Mucosa of rectum (tissue), 2 donors: Measurements from ENCODE around the gene MYO3B.

Experiments
- H3K27ac ChIP-seq, 2 donors: one replicate each; pipeline ENCODE4 v1.7.0; 2013; ENCODE audit warnings: inconsistent platforms in 2 of 2, low read depth in 2 of 2, low read length in 2 of 2
- H3K27me3 ChIP-seq, 2 donors: one replicate each; pipeline ENCODE4 v1.7.0; 2013; ENCODE audit warnings: low read length in 2 of 2; ENCODE audit not compliant: control insufficient read depth in 2 of 2, insufficient read depth in 2 of 2
- H3K36me3 ChIP-seq, 2 donors: one replicate each; pipeline ENCODE4 v1.7.0; 2013; ENCODE audit warnings: low read length in 2 of 2; ENCODE audit not compliant: control insufficient read depth in 2 of 2, insufficient read depth in 2 of 2
- H3K4me1 ChIP-seq, 2 donors: one replicate each; pipeline ENCODE4 v1.7.0; 2013; ENCODE audit warnings: low read length in 2 of 2, mild to moderate bottlenecking in 1 of 2; ENCODE audit not compliant: control insufficient read depth in 2 of 2, insufficient read depth in 2 of 2
- H3K4me3 ChIP-seq, 2 donors: one replicate each; pipeline ENCODE4 v1.7.0; 2013; ENCODE audit warnings: low read length in 2 of 2
- H3K9ac ChIP-seq, 2 donors: one replicate each; pipeline ENCODE4 v1.7.0; 2013; ENCODE audit warnings: low read length in 2 of 2, low read depth in 1 of 2, mild to moderate bottlenecking in 1 of 2
- H3K9me3 ChIP-seq, 2 donors: one replicate each; pipeline ENCODE4 v1.7.0; 2013; ENCODE audit warnings: low read length in 2 of 2; ENCODE audit not compliant: control insufficient read depth in 2 of 2
- donor health status: healthy.
- donor health status: Normal muscosa, but diverticular disease.

Gene MYO3B

DNA sequence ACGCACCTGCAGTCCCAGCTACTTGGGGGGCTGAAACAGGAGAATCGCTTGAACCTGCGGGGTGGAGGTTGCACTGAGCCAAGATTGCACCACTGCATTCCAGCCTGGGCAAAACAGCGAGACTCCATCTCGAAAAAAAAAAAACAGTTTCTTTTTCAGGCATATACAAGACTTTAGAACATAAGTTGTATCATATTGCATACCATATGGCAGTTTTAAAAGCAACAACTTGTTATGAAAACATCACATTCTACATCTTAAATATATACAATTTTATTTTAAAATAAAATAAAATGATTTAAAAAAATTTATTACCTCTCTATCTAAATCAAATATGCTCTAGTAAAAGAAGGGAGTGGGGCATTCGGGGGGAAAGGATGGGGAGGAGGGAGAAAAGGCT, 497.8 kb downstream of the MYO3B start:
- Histone ChIP-seq H3K36me3 (no peaks in the 10 kb centered on the region), H3K9me3 (no peaks in the 10 kb centered on the region), H3K9ac (no peak overlapping the region), H3K4me3 (no peak overlapping the region), H3K4me1 (peaks cover 0 to 4% of the 10 kb centered on the region in 2 donors), H3K27ac (no peak overlapping the region), H3K27me3 (no peaks in the 10 kb centered on the region)

DNA sequence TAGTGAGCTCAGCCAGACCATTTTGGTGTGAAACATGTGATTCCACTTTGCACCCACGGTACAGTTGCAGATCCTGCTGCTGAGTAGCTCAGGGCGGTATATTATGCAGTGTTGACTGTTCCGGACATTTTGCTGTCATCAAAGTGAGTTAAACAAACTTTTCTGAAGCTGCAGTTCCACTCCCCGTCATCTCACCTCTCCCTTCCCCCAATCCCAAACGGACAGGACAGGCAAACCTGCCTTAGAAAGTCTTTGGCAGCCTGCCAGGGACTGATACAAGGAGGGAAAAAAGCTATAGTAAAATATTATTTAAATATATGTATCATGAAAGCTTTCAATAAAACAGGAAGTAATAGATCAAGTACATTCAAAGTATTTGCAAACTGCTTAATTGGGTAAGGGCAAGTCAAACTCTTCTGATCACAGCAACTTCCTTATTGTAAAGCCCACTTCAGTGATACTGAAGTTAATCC, 501.7 kb downstream of the MYO3B start:
- Histone ChIP-seq H3K27me3 (no peaks in the 10 kb centered on the region), H3K4me1 (peaks cover 0 to 4% of the 10 kb centered on the region in 2 donors), H3K9ac (peak overlapping the region in 1 of 2 donors; percentile 17), H3K9me3 (no peaks in the 10 kb centered on the region), H3K4me3 (peak overlapping the region in 1 of 2 donors; percentile 17), H3K27ac (no peak overlapping the region), H3K36me3 (no peaks in the 10 kb centered on the region)

DNA sequence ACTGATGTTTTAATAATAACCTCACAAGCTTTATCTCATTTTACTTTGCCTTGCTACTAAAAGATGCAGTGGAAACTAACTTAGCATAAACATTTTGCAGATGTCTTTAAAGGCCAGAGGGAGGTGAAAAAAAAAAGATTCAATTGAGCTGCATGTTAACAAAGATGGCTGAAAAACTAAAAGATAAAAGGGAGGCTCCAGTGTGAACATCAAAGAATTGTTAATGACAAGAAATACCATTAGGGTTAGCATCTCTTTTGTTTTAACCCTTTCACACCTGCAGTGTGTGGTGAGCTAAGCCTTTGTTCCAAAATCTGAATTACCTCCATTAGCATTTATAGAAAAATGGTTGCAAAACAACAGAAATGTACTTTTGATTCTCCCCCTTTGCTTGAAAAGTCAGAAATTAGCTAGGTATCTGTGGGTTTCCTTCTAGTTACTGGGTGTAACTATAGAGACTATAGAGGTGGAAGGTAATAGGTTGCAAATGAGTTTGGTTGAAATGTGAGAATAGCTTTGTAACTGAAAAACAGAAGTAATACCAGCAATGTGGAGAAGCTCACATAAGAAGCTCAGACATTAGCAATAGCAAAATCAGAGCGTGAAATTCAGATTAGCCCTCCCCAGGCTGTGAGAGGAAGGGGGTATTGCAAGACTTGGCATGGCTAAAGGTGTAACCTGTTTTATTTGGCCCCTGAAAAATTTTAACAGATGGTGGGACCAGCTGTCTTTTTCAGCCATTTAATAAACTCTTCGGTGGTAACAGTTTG, 502.4 kb downstream of the MYO3B start:
- H3K9ac ChIP-seq = no peak overlapping the region
- no peaks in the 10 kb centered on the region for H3K9me3 ChIP-seq
- no peak overlapping the region for H3K27ac ChIP-seq
- no peaks in the 10 kb centered on the region for H3K36me3 ChIP-seq
- H3K4me3 ChIP-seq = no peak overlapping the region
- H3K27me3 ChIP-seq = no peaks in the 10 kb centered on the region
- H3K4me1 ChIP-seq = peaks cover 0 to 4% of the 10 kb centered on the region in 2 donors

DNA sequence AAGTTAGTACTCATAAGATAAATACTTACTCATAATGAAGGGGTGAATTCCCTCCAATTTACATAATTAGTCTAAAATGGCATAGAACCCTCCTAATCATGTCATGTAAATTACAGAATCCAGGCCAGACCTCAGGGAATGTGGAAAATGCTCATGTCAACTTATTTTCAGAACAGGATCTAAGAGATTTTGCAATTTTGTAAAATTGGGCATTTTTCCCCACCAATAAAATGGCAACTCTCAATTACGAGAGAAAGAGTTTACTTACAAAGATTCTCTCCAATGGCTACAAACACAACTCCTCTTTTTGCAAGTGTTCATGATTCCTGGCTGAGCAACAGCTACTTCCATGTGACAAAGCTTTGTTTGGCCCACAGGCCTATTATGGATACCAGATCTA, 503.4 kb downstream of the MYO3B start:
- Histone ChIP-seq H3K27ac (no peak overlapping the region), H3K4me3 (no peak overlapping the region), H3K9me3 (no peaks in the 10 kb centered on the region), H3K9ac (no peak overlapping the region), H3K27me3 (no peaks in the 10 kb centered on the region), H3K4me1 (peaks cover 0 to 4% of the 10 kb centered on the region in 2 donors), H3K36me3 (no peaks in the 10 kb centered on the region)

DNA sequence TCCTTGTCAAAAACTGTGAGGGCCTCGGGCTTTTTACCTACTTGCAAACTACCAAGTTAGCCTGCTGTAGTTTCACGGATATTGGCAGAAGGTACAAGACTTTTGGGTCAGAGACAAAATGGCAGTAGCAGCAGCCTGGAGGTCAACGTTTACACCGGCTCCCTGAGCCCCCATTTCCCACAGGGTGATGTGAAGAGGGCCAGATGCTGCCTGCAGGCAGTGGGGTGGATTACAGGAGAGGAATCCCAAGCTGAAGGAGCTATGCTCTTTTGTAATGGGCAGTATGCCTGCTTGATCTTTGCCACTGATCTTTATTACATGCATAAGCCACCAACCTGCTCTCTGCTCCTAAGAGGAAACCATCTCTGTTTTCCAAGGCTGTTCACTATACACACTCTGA, 507.6 kb downstream of the MYO3B start:
- H3K27ac ChIP-seq = no peak overlapping the region
- H3K4me3 ChIP-seq = no peak overlapping the region
- no peaks in the 10 kb centered on the region for H3K27me3 ChIP-seq
- H3K36me3 ChIP-seq = no peaks in the 10 kb centered on the region
- no peaks in the 10 kb centered on the region for H3K9me3 ChIP-seq
- no peak overlapping the region for H3K9ac ChIP-seq
- no peaks in the 10 kb centered on the region for H3K4me1 ChIP-seq

DNA sequence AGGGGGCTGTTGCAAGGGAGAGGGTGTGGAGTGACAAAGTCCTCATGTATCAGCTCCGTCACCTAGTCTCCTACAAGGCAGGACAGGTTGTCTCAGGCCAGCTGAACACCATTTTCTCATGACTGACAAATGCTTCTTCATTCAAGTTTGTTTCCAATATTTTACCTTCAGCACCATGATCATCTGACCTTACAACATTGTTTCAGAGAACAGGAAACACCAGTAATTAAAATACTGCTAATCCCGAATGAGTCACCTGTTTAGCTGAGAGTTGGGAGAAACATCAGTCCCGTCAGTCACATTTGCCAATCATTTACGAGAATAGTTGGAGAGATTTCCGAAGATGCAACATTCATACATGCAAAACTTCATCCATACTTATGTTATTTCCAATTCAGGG, 511.5 kb downstream of the MYO3B start:
- Histone ChIP-seq H3K9me3 (no peaks in the 10 kb centered on the region), H3K27me3 (no peaks in the 10 kb centered on the region), H3K27ac (no peak overlapping the region), H3K4me3 (no peak overlapping the region), H3K4me1 (no peaks in the 10 kb centered on the region), H3K9ac (no peak overlapping the region), H3K36me3 (no peaks in the 10 kb centered on the region)

DNA sequence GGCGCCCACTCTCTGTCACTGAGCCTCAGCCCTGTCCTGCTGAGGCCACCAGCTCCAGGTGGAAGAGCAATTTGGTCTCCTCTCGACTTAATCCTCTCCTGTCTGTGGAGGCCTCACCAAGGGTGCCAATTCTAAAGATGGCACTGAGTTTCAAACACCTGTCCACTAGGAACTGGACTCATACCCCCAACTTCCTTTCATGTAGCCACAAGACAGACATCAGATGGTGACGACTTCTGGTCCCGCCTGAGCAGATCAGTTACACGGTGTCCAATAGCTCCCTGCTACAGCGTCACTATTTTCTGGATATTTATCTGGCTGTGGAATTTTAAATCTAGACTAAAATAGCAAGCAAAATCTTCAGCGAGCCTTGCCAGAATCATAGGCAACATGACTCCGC, 512.7 kb downstream of the MYO3B start:
- H3K9me3 ChIP-seq = no peaks in the 10 kb centered on the region
- H3K4me1 ChIP-seq = no peaks in the 10 kb centered on the region
- no peak overlapping the region for H3K27ac ChIP-seq
- no peaks in the 10 kb centered on the region for H3K36me3 ChIP-seq
- no peak overlapping the region for H3K9ac ChIP-seq
- no peak overlapping the region for H3K4me3 ChIP-seq
- no peaks in the 10 kb centered on the region for H3K27me3 ChIP-seq

DNA sequence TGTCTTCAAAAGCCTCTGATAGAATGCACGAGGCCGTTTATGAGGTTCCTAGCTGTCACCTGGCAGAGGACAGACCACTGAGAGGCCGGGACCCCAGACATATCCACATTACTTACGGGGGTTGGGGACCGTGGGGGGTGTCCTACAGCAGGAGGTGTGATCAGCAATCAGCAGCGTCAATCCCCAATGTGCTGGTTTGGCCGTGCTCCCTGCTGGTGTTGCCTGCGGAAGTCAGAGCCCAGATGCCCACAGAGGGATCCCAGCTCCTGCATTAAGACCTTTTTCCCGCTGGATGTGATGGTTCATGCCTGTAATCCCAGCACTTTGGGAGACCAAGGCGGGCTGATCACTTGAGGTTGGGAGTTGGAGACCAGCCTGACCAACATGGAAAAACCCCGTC, 516.4 kb downstream of the MYO3B start:
- Histone ChIP-seq H3K9ac (no peak overlapping the region), H3K27me3 (no peaks in the 10 kb centered on the region)

DNA sequence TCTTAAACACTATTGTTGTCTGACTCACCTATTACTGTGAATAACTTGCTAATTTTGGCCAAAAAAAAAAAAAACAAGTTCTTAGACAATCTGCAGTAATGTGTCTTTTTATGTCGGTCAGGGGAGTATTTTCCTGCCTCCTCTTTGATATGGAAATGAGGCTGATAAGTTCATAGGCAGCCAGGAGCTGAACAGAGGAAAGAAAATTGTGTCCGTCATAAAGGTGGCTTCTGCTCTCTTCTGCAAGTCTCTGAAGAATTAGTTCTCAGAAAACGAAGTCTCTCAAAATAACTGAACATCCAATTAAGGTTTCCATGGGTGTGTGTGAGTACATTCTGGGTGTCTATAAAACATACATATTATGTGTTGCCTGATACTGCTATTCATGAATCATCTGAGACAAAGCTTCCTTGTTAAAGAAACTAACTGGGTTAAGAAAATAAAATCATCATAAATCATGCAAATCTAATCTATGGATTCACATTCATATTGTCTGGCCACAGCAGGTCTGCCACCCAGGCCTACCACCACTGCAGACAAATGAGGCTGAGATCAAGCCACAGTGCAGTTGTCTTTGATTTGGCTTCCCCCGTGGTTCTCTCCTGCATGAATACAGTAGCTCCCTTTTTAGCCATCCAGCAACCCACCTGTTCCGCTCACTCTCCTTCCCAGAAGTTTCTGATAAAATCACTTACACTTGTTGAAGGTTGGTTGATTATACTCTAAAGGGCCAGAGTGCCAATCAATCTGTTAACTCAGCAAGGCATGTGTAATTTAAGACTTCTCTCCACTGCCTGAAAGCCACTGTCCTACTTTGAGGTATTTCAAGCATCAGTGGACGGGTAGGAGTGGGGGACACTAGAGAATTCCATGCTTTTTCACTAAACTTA, 517.8 kb downstream of the MYO3B start:
- no peak overlapping the region for H3K27ac ChIP-seq
- no peaks in the 10 kb centered on the region for H3K9me3 ChIP-seq
- H3K4me1 ChIP-seq = no peaks in the 10 kb centered on the region
- no peak overlapping the region for H3K4me3 ChIP-seq
- H3K9ac ChIP-seq = no peak overlapping the region
- no peaks in the 10 kb centered on the region for H3K27me3 ChIP-seq
- H3K36me3 ChIP-seq = no peaks in the 10 kb centered on the region

More for the DNA sequence above, 516.4 kb downstream of the MYO3B start:
- Histone ChIP-seq H3K4me3 (no peak overlapping the region), H3K9me3 (no peaks in the 10 kb centered on the region), H3K4me1 (no peaks in the 10 kb centered on the region), H3K36me3 (no peaks in the 10 kb centered on the region), H3K27ac (no peak overlapping the region)

DNA sequence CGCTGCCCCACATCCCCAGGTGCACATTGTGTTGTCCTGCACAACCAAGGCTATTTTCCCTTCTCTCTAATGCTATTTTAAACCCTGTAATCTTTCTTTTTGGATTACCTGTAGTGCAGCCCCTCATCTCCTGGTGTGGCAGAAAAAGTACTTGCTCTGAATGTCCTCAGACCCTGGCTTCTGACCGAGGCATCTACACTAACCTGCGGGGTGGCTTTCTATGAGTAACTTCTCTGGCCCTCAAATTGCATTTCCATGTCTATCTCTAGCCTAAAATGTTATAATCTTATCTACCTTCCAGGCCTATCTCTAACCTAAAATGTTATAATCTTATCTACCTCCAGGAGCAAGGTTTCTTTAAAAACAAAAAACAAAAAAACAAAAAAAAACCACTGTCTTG, 519.0 kb downstream of the MYO3B start:
- Histone ChIP-seq H3K27me3 (no peaks in the 10 kb centered on the region), H3K9me3 (no peaks in the 10 kb centered on the region), H3K9ac (no peak overlapping the region), H3K4me3 (no peak overlapping the region), H3K4me1 (no peaks in the 10 kb centered on the region), H3K27ac (no peak overlapping the region), H3K36me3 (no peaks in the 10 kb centered on the region)
